ENCODE data around the gene FBXW12.
A peak's percentile ranks its signal among the peaks of the same experiment; 100 is the strongest.

FBXW12 gene

DNA sequence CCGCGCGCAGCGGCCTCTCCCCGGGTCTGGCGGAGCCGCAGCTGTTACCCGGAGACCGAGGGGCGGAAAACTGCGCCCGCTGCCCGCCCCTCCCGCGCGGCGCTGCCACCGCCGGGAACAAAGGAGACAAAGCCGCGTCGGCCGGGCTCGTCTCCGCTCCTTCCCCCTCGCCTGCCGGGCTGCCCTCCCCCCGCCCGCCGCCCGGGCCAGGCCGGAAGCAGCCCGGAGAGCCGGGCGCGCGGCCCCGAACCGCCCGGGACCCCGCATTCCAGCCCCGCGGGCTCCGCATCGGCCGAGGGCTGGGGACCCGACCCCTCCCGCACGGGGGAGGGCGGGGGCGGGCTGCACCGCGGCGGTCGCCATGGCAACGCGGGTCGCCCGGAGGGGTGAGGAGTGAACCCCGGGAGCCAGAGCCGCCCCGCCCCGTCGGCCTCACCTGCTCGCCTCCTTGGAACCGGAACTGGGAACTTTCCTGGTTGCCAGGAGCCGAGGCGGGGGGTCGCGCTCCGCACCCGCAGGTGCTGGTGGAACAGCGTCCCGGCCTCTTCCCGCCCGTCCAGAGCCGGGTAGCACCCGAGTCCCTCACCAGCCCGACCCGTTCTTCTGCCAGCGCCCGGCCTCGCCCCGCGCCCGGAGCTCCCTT lies 57.4 kb downstream of the FBXW12 start (continued):
- TF ChIP-seq EGR2 (tag by site-specific recombination; IDR thresholded peaks at IDR 0.05; ENCODE audit: low read depth) (no peak), ZNF701 (tag by site-specific recombination; IDR thresholded peaks at IDR 0.05) (no peak), ZNF394 (tag by site-specific recombination; IDR thresholded peaks at IDR 0.05; ENCODE audit: borderline replicate concordance) (no peak), HOXA7 (CRISPR knock-in tag; IDR thresholded peaks at IDR 0.05; ENCODE audit: borderline replicate concordance) (no peak), ZNF341 (tag by site-specific recombination; IDR thresholded peaks at IDR 0.05; ENCODE audit: low read depth) (no peak), IKZF3 (tag by site-specific recombination; IDR thresholded peaks at IDR 0.05) (peak; percentile 50), REPIN1 (tag by site-specific recombination; IDR thresholded peaks at IDR 0.05; ENCODE audit: low read depth) (no peak), ZNF621 (tag by site-specific recombination; IDR thresholded peaks at IDR 0.05) (no peak), ZNF747 (tag by site-specific recombination; IDR thresholded peaks at IDR 0.05) (no peak), ZNF423 (tag by site-specific recombination; IDR thresholded peaks at IDR 0.05) (peak; percentile 60; the same call in 1 of the 2 replicates), ZNF530 (tag by site-specific recombination; IDR thresholded peaks at IDR 0.05; ENCODE audit: low read depth) (no peak), ZNF654 (tag by site-specific recombination; IDR thresholded peaks at IDR 0.05; ENCODE audit: low read depth) (no peak), SP3 (tag by site-specific recombination; IDR thresholded peaks at IDR 0.05) (no peak), TCF7L2 (IDR thresholded peaks at IDR 0.05; ENCODE audit: borderline replicate concordance, low read depth, low read length) (no peak)
- TF ChIP-seq, protein P1, sequence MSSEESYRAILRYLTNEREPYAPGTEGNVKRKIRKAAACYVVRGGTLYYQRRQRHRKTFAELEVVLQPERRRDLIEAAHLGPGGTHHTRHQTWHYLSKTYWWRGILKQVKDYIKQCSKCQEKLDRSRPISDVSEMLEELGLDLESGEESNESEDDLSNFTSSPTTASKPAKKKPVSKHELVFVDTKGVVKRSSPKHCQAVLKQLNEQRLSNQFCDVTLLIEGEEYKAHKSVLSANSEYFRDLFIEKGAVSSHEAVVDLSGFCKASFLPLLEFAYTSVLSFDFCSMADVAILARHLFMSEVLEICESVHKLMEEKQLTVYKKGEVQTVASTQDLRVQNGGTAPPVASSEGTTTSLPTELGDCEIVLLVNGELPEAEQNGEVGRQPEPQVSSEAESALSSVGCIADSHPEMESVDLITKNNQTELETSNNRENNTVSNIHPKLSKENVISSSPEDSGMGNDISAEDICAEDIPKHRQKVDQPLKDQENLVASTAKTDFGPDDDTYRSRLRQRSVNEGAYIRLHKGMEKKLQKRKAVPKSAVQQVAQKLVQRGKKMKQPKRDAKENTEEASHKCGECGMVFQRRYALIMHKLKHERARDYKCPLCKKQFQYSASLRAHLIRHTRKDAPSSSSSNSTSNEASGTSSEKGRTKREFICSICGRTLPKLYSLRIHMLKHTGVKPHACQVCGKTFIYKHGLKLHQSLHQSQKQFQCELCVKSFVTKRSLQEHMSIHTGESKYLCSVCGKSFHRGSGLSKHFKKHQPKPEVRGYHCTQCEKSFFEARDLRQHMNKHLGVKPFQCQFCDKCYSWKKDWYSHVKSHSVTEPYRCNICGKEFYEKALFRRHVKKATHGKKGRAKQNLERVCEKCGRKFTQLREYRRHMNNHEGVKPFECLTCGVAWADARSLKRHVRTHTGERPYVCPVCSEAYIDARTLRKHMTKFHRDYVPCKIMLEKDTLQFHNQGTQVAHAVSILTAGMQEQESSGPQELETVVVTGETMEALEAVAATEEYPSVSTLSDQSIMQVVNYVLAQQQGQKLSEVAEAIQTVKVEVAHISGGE (tag by site-specific recombination; conservative IDR thresholded peaks at IDR 0.05; ENCODE audit: low read depth) = peak; percentile 88

DNA sequence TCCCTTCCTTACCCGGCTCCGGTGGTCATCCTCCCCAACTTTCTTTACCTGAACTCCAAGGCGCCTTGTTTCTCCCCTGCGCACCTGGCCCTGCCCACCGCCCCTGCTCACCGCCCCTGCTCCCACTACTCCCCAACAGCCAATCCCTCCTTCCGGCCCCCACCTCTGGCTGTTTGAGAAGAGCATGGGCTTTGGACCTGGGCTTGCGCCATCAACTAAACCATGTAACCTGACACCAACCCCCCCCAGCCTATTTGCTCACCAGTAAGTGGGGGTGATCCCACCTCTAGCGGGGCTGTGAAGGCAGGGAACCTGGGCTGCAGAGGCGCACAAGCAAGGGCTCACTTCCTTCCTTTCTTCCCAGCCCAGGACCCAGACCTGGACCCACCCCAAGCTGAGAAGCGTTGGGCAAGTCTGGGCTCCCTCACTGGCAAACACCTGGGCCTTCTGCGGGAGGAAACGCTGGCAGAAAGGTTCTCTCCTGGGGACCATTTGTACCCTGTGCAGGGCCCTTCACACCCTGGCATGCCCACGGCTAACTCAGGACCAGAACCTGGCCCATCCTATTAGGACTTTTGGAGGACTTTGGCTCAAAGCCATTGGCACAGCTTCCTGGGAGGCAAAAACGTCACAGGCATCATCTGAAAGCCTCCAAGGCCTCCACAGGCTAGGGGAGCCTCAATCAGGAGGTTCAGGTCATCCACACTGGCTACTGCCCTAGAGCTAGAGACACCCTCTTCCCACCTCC lies 58.1 kb downstream of the FBXW12 start, which contains the start of gene PLXNB1:
Gene PLXNB1, minus strand, starts transcription at position 127 of the 748 bp plus-strand sequence. CDS start 5,475 bp downstream, outside the sequence.
- ChIA-PET POLR2A (interaction anchor here (1.2 kb wide), 1 partner anchor 10 kb away, joined by 3 read pairs; the partner anchor contains the start of genes CCDC51 and TMA7), CTCF (interaction anchor here (0.7 to 2.9 kb wide), 2 partner anchors 10 to 30 kb away, joined by 3 to 9 read pairs; partner anchors contain the start of genes CCDC51 and TMA7)
- Histone ChIP-seq H3K36me3 (ENCODE audit: control insufficient read depth in 2 of 2, insufficient read depth in 1 of 2, low read length in 2 of 2) (peaks cover 0 to 38% of the 10 kb centered on the region in 2 experiments; a peak in 1 of 3 replicates), H3K4me3 (ENCODE audit: low read depth, low read length) (peak within 1 kb of the TSS; percentile 70), H3K9me3 (ENCODE audit: control insufficient read depth, insufficient read depth, low read depth, low read length) (no peaks in the 10 kb centered on the region), H3K27ac (ENCODE audit: extremely low read depth, low read depth, low read length) (peak within 1 kb of the TSS; percentile 66; the same call in 1 of the 2 replicates), H3K4me1 (ENCODE audit: control insufficient read depth, insufficient read depth, low read length) (peaks cover 3% of the 10 kb centered on the region; the same call in 1 of the 2 replicates)
- peak; percentile 83 for TF ChIP-seq ZNF366 (tag by site-specific recombination; conservative IDR thresholded peaks at IDR 0.05)
- TF ChIP-seq, protein P2, sequence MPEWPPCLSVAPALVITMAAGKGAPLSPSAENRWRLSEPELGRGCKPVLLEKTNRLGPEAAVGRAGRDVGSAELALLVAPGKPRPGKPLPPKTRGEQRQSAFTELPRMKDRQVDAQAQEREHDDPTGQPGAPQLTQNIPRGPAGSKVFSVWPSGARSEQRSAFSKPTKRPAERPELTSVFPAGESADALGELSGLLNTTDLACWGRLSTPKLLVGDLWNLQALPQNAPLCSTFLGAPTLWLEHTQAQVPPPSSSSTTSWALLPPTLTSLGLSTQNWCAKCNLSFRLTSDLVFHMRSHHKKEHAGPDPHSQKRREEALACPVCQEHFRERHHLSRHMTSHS (tag by site-specific recombination; IDR thresholded peaks at IDR 0.05) = no peak
- TF ChIP-seq ZNF776 (tag by site-specific recombination; IDR thresholded peaks at IDR 0.05; ENCODE audit: borderline replicate concordance) = no peak
- TF ChIP-seq, protein P3, sequence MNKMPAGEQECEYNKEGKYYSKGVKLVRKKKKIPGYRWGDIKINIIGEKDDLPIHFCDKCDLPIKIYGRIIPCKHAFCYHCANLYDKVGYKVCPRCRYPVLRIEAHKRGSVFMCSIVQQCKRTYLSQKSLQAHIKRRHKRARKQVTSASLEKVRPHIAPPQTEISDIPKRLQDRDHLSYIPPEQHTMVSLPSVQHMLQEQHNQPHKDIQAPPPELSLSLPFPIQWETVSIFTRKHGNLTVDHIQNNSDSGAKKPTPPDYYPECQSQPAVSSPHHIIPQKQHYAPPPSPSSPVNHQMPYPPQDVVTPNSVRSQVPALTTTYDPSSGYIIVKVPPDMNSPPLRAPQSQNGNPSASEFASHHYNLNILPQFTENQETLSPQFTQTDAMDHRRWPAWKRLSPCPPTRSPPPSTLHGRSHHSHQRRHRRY (tag by site-specific recombination; IDR thresholded peaks at IDR 0.05) = no peak
- TF ChIP-seq ZNF354C (tag by site-specific recombination; IDR thresholded peaks at IDR 0.05; ENCODE audit: borderline replicate concordance, low read depth) = no peak
- no peak for TF ChIP-seq ZNF548 (tag by site-specific recombination; IDR thresholded peaks at IDR 0.05)
- TF ChIP-seq, protein P4, sequence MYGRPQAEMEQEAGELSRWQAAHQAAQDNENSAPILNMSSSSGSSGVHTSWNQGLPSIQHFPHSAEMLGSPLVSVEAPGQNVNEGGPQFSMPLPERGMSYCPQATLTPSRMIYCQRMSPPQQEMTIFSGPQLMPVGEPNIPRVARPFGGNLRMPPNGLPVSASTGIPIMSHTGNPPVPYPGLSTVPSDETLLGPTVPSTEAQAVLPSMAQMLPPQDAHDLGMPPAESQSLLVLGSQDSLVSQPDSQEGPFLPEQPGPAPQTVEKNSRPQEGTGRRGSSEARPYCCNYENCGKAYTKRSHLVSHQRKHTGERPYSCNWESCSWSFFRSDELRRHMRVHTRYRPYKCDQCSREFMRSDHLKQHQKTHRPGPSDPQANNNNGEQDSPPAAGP (tag by site-specific recombination; IDR thresholded peaks at IDR 0.05) = peak; percentile 79
- TF ChIP-seq, protein P5, sequence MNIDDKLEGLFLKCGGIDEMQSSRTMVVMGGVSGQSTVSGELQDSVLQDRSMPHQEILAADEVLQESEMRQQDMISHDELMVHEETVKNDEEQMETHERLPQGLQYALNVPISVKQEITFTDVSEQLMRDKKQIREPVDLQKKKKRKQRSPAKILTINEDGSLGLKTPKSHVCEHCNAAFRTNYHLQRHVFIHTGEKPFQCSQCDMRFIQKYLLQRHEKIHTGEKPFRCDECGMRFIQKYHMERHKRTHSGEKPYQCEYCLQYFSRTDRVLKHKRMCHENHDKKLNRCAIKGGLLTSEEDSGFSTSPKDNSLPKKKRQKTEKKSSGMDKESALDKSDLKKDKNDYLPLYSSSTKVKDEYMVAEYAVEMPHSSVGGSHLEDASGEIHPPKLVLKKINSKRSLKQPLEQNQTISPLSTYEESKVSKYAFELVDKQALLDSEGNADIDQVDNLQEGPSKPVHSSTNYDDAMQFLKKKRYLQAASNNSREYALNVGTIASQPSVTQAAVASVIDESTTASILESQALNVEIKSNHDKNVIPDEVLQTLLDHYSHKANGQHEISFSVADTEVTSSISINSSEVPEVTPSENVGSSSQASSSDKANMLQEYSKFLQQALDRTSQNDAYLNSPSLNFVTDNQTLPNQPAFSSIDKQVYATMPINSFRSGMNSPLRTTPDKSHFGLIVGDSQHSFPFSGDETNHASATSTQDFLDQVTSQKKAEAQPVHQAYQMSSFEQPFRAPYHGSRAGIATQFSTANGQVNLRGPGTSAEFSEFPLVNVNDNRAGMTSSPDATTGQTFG (tag by site-specific recombination; IDR thresholded peaks at IDR 0.05; ENCODE audit: borderline replicate concordance) = no peak
- no peak for TF ChIP-seq ZNF558 (tag by site-specific recombination; IDR thresholded peaks at IDR 0.05)
- TF ChIP-seq WT1 (tag by site-specific recombination; IDR thresholded peaks at IDR 0.05) = peak; percentile 66; the same call in 1 of the 2 replicates
- no peak for TF ChIP-seq ZNF544 (tag by site-specific recombination; IDR thresholded peaks at IDR 0.05)
- 0 out of 2 replicates have a peak, but pooled peaks have one; percentile 26 for TF ChIP-seq BCL11B (tag by site-specific recombination; IDR thresholded peaks at IDR 0.05; ENCODE audit: low read depth)
